Spleen (tissue), 11 donors: ENCODE measurements around the gene KIAA0825. TPM values are rescaled to one million over a fixed set of nuclear protein-coding genes. Genes with fewer than 3 reads are reported as not detected.

Experiments used
- DNase-seq: peaks from one replicate; pipeline ENCODE4 v3.0.0-alpha.2; 2020
- H3K27ac ChIP-seq, 8 donors: fragments of 200-600 bp; sonication (generic) in 7 of 8; 1 replicate in 4 of 8; 2 replicates in 4 of 8; pipeline versions ENCODE4 v1.5.0 to v1.8.0; 2016 to 2021; ENCODE audit warnings: inconsistent platforms in 4 of 8, mild to moderate bottlenecking in 4 of 8, moderate library complexity in 1 of 8
- H3K27me3 ChIP-seq, 7 donors: fragments of 200-600 bp; sonication (generic) in 6 of 7; replicated peaks in 1 of 7; 1 replicate in 4 of 7; 2 replicates in 3 of 7; pipeline versions ENCODE4 v1.5.0 to v1.8.0; 2016 to 2021; ENCODE audit warnings: inconsistent platforms in 3 of 7, mild to moderate bottlenecking in 1 of 7
- H3K36me3 ChIP-seq, 6 donors: fragments of 200-600 bp; sonication (generic) in 5 of 6; 1 replicate in 4 of 6; 2 replicates in 2 of 6; pipeline versions ENCODE4 v1.5.0 to v1.8.0; 2016 to 2021; ENCODE audit warnings: inconsistent platforms in 2 of 6
- H3K4me1 ChIP-seq, 6 donors: fragments of 200-600 bp; sonication (generic) in 5 of 6; 1 replicate in 3 of 6; 2 replicates in 3 of 6; pipeline versions ENCODE4 v1.5.0 to v1.8.0; 2016 to 2021; ENCODE audit warnings: inconsistent platforms in 3 of 6
- H3K4me3 ChIP-seq, 8 donors: fragments of 200-600 bp; sonication (generic) in 7 of 8; 1 replicate in 4 of 8; 2 replicates in 4 of 8; pipeline versions ENCODE4 v1.5.0 to v1.8.0; 2016 to 2021; ENCODE audit warnings: inconsistent platforms in 4 of 8, mild to moderate bottlenecking in 4 of 8, moderate library complexity in 2 of 8
- H3K9me3 ChIP-seq, 8 donors: fragments of 200-600 bp; sonication (generic) in 7 of 8; 1 replicate in 4 of 8; 2 replicates in 4 of 8; pipeline versions ENCODE4 v1.5.0 to v1.8.0; 2016 to 2021; ENCODE audit warnings: inconsistent platforms in 4 of 8
- CTCF ChIP-seq, 11 experiments: fragments of 200-600 bp in 7 of 11; fragments of 450-650 bp in 4 of 11; sonication (generic) in 4 of 11; IDR thresholded peaks in 8 of 11; conservative IDR thresholded peaks in 3 of 11; 1 replicate in 7 of 11; 2 replicates in 4 of 11; pipeline versions ENCODE4 v1.4.0 to v1.8.0; 2016 to 2021; ENCODE audit warnings: antibody characterized with exemption in 11 of 11, inconsistent platforms in 4 of 11, mild to moderate bottlenecking in 1 of 11
- POLR2A ChIP-seq, 3 donors: fragments of 450-650 bp; IDR thresholded peaks; one replicate each; pipeline ENCODE4 v1.5.1; 2017; ENCODE audit warnings: antibody characterized with exemption in 3 of 3, mild to moderate bottlenecking in 1 of 3
- POLR2AphosphoS5 ChIP-seq, 3 donors: sonication (generic); formaldehyde crosslinking; IDR thresholded peaks; one replicate each; pipeline ENCODE4 v1.5.1; 2017; ENCODE audit warnings: antibody characterized with exemption in 3 of 3
- WGBS, 5 donors: extraction: QIAGEN DNeasy Blood & Tissue Kit in 3 of 5; methylation state at CpG; one replicate each; pipeline versions ENCODE4 v1.1.5 to v1.1.7; 2013 to 2018; 5-methylcytosine and 5-hydroxymethylcytosine counted together
- intact Hi-C: fragments of 100-400 bp; cut with DNase I; formaldehyde crosslinking; loops from one replicate; pipeline ENCODE4 v1.15.0; 2023; ENCODE audit warnings: low total_unique reads
- polyA plus RNA-seq, 3 donors: library from polyadenylated mRNA; stranded (reverse); fragments of 200-250 nt; gene quantifications; one replicate each; pipeline ENCODE4 v1.2.1, GENCODE V29; 2013
- total RNA-seq, 7 donors: library from RNA; depleted of rRNA in 3 of 7; stranded (reverse); fragments of >200 nt in 3 of 7; fragmentation: NEBNext Ultra II Directional in 4 of 7; extraction: Animal tissue kit (Norgen Biotek cat#: 25700) in 4 of 7; gene quantifications; one replicate each; pipeline versions ENCODE4 v1.1.0 to v1.2.1, GENCODE V29; 2016 to 2021
- donor health status: healthy with polysubstance abuse.
- donor health status: DM: no; HTN: no; CAD: no; lungs with moderate emphysema.
- donor health status: DM: no; HTN: no; CAD: no.
- donor health status: Bipolar disorder and iron deficiency.
- donor health status: healthy.
- donor health status: DM: no; HTN: no; CAD: no.
- donor health status: DM: yes; HTN: yes; CAD: no.

KIAA0825 gene
- total and polyA plus RNA-seq, 10 donors: 0.20 to 13.5 (median 6.0) TPM

GRCh38 chr5:94457788-94458187 is 160.6 kb downstream of the KIAA0825 start:
- no peak for DNase-seq
- 94 to 99% (median 98%) methylated on average over 4 of the region's 4 CpGs for WGBS, 5 donors
- no peaks in the 10 kb centered on the region for H3K36me3 ChIP-seq
- no peak overlapping the region for H3K27ac ChIP-seq
- no peak overlapping the region for H3K4me3 ChIP-seq
- H3K4me1 ChIP-seq: no peaks in the 10 kb centered on the region
- H3K9me3 ChIP-seq: no peaks in the 10 kb centered on the region
- no peaks in the 10 kb centered on the region for H3K27me3 ChIP-seq
- TF ChIP-seq POLR2AphosphoS5 (IDR thresholded peaks at IDR 0.05) (no peak), POLR2A (IDR thresholded peaks at IDR 0.05) (no peak), CTCF (IDR thresholded peaks at IDR 0.05 in 8 of 11, conservative IDR thresholded peaks at IDR 0.05 in 3 of 11) (no peak)
- intact Hi-C loops: no loop called here

GRCh38 chr5:94445726-94446125 is 172.7 kb downstream of the KIAA0825 start:
- 95 to 98% (median 95%) methylated on average over 2 of the region's 2 CpGs for WGBS, 5 donors
- Histone ChIP-seq H3K9me3 (no peaks in the 10 kb centered on the region), H3K27me3 (no peaks in the 10 kb centered on the region), H3K4me1 (no peaks in the 10 kb centered on the region), H3K27ac (no peak overlapping the region), H3K36me3 (peaks cover 0 to 8% (median 0%) of the 10 kb centered on the region in 6 donors), H3K4me3 (no peak overlapping the region)
- intact Hi-C loops: no loop called here
- TF ChIP-seq CTCF (IDR thresholded peaks at IDR 0.05 in 8 of 11, conservative IDR thresholded peaks at IDR 0.05 in 3 of 11) (no peak), POLR2A (IDR thresholded peaks at IDR 0.05) (no peak), POLR2AphosphoS5 (IDR thresholded peaks at IDR 0.05) (no peak)
- no peak for DNase-seq

- Histone ChIP-seq H3K27ac (no peak overlapping the region), H3K36me3 (peaks cover 0 to 20% (median 0%) of the 10 kb centered on the region in 6 donors), H3K9me3 (no peaks in the 10 kb centered on the region), H3K4me3 (no peak overlapping the region), H3K4me1 (no peaks in the 10 kb centered on the region), H3K27me3 (no peaks in the 10 kb centered on the region)
- no peak for DNase-seq
- no peak for TF ChIP-seq POLR2A (IDR thresholded peaks at IDR 0.05)
- no peak for TF ChIP-seq POLR2AphosphoS5 (IDR thresholded peaks at IDR 0.05)
- no peak for TF ChIP-seq CTCF (IDR thresholded peaks at IDR 0.05 in 8 of 11, conservative IDR thresholded peaks at IDR 0.05 in 3 of 11)
- intact Hi-C loops: no loop called here
- 88 to 96% (median 90%) methylated on average over 2 of the region's 2 CpGs for WGBS, 5 donors
Observed at GRCh38 chr5:94442991-94443390, 175.4 kb downstream of the KIAA0825 start.

GRCh38 chr5:94442076-94442475 is 176.3 kb downstream of the KIAA0825 start:
- 73 to 100% (median 94%) methylated on average over 1 of the region's 1 CpG for WGBS, 5 donors
- no peak for TF ChIP-seq POLR2AphosphoS5 (IDR thresholded peaks at IDR 0.05)
- no peak for TF ChIP-seq POLR2A (IDR thresholded peaks at IDR 0.05)
- no peak for TF ChIP-seq CTCF (IDR thresholded peaks at IDR 0.05 in 8 of 11, conservative IDR thresholded peaks at IDR 0.05 in 3 of 11)
- Histone ChIP-seq H3K4me1 (no peaks in the 10 kb centered on the region), H3K27me3 (no peaks in the 10 kb centered on the region), H3K36me3 (peaks cover 0 to 18% (median 0%) of the 10 kb centered on the region in 6 donors), H3K4me3 (no peak overlapping the region), H3K9me3 (no peaks in the 10 kb centered on the region), H3K27ac (no peak overlapping the region)
- no peak for DNase-seq
- intact Hi-C loops: no loop called here
